AG04449 (cell line): Measurements from ENCODE around the gene CDK14.

Experiments used
- CTCF ChIA-PET: fragments of 350-600 bp; formaldehyde crosslinking; extraction: SDS; loops from one replicate; lab custom pipeline; 2021; ENCODE audit warnings: antibody characterized with exemption; lab: Yijun Ruan, JAX
- POLR2A ChIA-PET: fragments of 400-600, 350-600 bp; formaldehyde crosslinking; extraction: SDS; loops from one replicate; lab custom pipeline; 2020; ENCODE audit warnings: antibody characterized with exemption, inconsistent platforms; lab: Yijun Ruan, JAX
- DNase-seq: peaks from one replicate; pipeline ENCODE4 v3.0.0-alpha.2; 2010; ENCODE audit warnings: low read depth, low spot score
- H3K4me3 ChIP-seq: 2 replicates; pipeline ENCODE4 v1.5.1; 2011; ENCODE audit warnings: low read depth, mild to moderate bottlenecking, control low read depth, low read length
- CTCF ChIP-seq: IDR thresholded peaks from one replicate; pipeline ENCODE4 v1.5.1; 2011; ENCODE audit warnings: mild to moderate bottlenecking, moderate library complexity, low read length, control low read depth, inconsistent platforms; ENCODE audit not compliant: insufficient read depth; ENCODE audit errors: missing control alignments

The CDK14 gene

GRCh38 chr7:90678986-90679385, 82.9 kb downstream of the CDK14 start:
- no peak for DNase-seq
- H3K4me3 ChIP-seq = no peak overlapping the region
- POLR2A ChIA-PET = no interaction called here
- TF ChIP-seq CTCF = no peak
- CTCF ChIA-PET = no interaction called here

GRCh38 chr7:90680484-90680883, 84.4 kb downstream of the CDK14 start:
- no peak for TF ChIP-seq CTCF
- ChIA-PET POLR2A (no interaction called here), CTCF (interaction anchor here (0.7 kb wide), 1 partner anchor 11 kb away, joined by 3 read pairs; no protein-coding TSS in a partner anchor)
- no peak for DNase-seq
- H3K4me3 ChIP-seq = no peak overlapping the region

GRCh38 chr7:90681336-90682022, 85.4 kb downstream of the CDK14 start:
- TF ChIP-seq CTCF = no peak
- ChIA-PET CTCF (interaction anchor here (0.7 kb wide), 1 partner anchor 12 kb away, joined by 3 read pairs; no protein-coding TSS in a partner anchor), POLR2A (no interaction called here)
- no peak for DNase-seq
- no peak overlapping the region for H3K4me3 ChIP-seq

GRCh38 chr7:90686146-90686545, 90.0 kb downstream of the CDK14 start:
- no peak overlapping the region for H3K4me3 ChIP-seq
- no peak for DNase-seq
- CTCF ChIA-PET = interaction anchor here (0.9 to 1.5 kb wide), 2 partner anchors 57 to 90 kb away, joined by 3 to 5 read pairs; partner anchors contain the start of gene CDK14
- POLR2A ChIA-PET = no interaction called here
- no peak for TF ChIP-seq CTCF

GRCh38 chr7:90688810-90689209, 92.7 kb downstream of the CDK14 start:
- ChIA-PET POLR2A (no interaction called here), CTCF (interaction anchor here (0.7 to 3.2 kb wide), 3 partner anchors 12 to 346 kb away, joined by 3 to 8 read pairs (median 3); no protein-coding TSS in a partner anchor)
- DNase-seq = no peak
- TF ChIP-seq CTCF = no peak
- H3K4me3 ChIP-seq = no peak overlapping the region

GRCh38 chr7:90689260-90689659, 93.1 kb downstream of the CDK14 start:
- ChIA-PET POLR2A (no interaction called here), CTCF (interaction anchor here (0.7 to 3.2 kb wide), 3 partner anchors 12 to 345 kb away, joined by 3 to 8 read pairs (median 3); no protein-coding TSS in a partner anchor)
- no peak for TF ChIP-seq CTCF
- DNase-seq = no peak
- H3K4me3 ChIP-seq = no peak overlapping the region
